Activated CD4-positive, alpha-beta T cell treated with anti-CD3 and anti-CD28 coated beads, Interleukin-2, amount 50 U/mL, for 24 hours (primary cell): ENCODE results near the gene SNX19.
"Not testable (repeated sequence)": the region's sequence is repeated elsewhere in the genome, so short reads cannot be mapped to it uniquely, and the experiment has no call there.

ENCODE experiments used
- DNase-seq, 2 donors: peaks; one replicate each; pipeline ENCODE4 v3.0.0-alpha.2; 2020; ENCODE audit warnings: low read depth in 1 of 2, low spot score in 1 of 2

Gene SNX19

DNA sequence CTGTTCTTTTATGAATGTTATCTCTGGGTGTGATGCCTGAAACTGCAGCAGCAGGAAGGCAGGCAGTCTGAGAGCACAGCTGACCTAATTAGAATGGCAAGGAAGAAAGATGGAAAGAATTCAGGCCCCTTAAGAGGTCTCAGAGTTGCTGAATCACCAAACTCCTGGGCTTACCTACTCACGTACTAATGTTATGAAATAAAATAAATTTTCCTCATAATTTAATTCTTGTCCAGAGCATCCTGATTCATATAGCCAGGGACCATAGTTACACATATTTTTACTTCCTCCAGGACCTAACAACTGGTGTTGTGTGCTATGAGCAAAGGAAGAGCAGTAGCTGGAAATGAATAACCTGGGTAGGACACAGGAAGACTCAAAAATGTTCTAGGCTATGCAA, 41.9 kb downstream of the SNX19 start:
- DNase-seq = no peak

DNA sequence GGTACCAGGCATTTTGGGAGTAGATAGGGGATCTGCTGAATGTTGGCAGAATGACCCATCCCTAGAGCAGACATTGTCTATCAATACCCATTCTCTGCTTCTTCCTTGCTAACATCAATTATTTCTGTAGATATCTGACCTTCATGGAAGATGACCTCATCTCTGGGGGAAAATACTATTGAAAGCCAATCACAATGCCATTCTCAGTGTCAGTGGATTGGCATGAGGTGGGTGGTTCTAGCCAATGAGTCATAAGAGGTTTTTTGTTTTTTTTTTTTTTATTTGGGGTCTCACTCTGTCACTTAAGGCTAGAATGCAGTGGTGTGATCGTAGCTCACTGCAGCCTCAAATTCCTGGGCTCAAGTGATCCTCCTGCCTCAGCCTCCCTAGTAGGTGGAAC, 42.5 kb downstream of the SNX19 start:
- no peak for DNase-seq

DNA sequence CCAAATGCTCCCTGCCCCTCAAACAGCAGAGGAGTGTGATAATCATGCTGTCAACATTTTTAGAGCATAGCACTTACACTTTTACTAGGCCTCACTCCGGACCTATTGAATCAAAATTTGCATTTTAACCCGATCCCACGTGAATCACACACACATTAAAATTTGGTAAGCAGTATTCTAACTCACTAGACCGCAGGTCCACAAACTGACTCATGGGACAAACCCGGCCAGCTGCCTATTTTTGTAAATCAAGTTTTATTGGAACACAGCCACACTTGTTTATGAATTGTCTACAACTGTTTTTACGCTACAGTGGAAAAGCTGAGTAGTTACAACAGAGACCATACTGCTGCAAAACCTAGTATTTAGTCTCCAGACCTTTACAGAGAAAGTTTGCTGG, 43.3 kb downstream of the SNX19 start:
- DNase-seq = no peak

DNA sequence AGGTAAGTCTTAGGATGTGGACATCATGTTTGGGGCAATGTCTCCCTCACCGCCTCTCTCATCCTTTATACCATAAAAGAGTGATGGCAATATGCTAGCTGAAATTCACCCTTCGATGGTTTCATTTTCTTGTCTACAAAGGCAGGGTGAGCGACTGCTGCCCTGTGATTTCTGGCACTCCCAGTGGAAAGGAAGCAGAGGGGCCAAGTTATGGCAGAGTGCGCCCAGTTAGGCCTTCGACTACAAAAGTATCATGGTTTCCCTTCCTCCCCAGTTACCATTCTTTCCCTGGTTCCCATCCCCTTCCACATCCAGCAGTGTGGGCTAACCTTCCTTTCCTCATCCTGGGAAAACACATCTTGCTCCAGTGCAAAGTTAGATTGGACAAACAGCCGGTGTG, 43.8 kb downstream of the SNX19 start:
- no peak for DNase-seq

DNA sequence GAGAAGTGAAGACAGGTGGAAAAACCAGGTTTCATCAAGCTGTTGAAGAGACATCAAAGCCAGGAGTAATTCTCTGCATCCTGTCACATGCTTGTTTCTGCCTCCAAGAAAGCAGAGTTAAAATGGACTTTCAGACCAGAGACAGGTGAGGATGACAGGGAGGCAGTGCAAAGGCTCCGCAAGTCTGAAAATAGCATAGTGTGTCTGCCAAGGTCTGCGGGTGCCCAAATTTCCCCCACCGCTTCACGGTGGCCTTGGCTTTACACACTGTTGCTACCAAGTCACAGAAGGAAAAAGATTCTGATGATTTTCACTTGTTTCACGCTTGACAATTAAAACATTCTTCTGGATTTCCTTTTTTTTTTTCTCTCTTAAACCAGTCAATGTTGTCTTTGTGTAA, 44.2 kb downstream of the SNX19 start:
- DNase-seq = no peak

DNA sequence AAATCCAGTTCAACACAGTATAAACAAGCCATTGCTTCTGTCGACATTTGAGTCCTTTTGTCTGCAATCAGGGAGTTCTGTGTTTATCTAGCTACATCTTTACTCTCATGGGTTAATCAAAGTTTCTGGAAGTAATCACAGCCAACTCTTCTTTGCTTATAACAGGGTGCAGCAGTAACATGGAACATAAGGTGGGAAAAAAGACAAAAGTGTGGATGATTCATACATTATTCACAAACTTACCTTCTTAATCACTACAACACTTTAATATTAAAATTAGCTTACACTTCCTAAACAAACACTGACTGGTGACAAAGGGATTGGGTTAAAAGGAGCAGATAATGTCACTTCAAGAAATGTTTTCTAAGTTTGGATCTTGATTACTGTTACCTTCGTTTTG, 44.7 kb downstream of the SNX19 start:
- DNase-seq = no peak

DNA sequence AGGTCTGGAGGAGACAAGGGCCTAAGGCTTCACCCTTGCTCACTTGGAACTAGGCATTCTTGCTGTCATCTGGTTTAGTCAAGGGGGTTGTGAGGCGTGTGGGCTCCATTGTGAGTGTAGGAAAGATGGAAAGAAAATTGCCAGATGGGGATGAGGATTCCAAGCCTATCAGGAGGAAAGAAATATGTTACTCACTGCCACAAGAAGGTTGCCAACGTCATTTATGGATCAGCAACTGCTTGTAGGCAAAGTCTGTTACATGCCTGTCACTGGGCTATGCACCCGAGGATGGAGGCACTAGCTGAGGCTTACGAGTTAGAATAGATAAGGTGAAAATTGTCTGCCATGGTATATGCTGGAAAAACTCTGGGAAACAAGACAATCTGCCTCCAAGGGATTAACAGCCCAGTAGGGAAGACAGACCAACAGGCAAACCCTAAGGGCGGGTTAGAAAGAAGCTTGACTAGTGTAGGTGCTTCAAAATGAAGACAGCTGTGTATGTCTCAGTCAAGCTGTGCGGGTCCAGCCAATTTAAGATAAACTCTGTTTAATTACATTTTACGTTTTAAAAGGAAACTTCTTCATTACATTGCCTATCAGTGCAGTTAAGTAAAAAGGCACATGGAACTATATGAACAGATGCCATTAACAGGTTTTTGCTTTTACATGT, 47.4 kb downstream of the SNX19 start:
- DNase-seq = no peak

GRCh38 chr11:130868086-130868710, 48.1 kb downstream of the SNX19 start:
- no peak for DNase-seq

DNA sequence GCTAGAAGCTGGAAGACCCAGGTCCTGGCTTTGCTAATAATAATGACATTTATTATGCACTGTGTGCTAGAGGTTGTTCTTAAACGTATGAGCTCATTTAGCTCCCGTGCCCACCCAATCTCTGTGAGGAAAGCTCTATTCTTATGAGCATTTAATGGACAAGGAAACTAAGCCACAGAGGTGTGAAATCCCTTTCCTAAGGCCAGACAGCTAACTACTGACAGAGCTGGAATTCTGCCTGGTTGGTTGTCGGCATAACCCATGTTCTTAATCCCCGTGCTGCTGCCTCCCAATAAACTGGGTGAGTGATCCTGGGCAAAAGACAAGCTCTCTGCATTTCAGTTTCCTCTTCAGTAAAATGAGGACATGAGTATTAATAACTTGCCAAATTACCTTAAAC, 49.4 kb downstream of the SNX19 start:
- DNase-seq = no peak

DNA sequence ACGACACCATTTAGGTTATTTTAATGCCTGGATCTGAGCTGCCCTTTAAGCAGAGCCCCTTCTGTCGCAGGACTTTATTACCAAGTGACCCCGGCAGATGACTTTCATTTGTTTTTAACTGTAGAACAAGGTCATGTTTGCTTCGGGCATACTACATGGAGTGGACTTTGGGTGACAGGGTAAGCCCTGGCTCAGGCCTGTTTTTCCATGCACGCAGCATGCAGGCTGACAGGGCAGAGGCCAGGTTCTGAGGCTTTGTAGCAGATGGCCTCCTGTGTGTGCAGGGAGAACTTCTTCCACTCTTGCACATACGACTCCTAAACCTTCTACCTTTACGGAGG, 50.5 kb downstream of the SNX19 start:
- DNase-seq = no peak

DNA sequence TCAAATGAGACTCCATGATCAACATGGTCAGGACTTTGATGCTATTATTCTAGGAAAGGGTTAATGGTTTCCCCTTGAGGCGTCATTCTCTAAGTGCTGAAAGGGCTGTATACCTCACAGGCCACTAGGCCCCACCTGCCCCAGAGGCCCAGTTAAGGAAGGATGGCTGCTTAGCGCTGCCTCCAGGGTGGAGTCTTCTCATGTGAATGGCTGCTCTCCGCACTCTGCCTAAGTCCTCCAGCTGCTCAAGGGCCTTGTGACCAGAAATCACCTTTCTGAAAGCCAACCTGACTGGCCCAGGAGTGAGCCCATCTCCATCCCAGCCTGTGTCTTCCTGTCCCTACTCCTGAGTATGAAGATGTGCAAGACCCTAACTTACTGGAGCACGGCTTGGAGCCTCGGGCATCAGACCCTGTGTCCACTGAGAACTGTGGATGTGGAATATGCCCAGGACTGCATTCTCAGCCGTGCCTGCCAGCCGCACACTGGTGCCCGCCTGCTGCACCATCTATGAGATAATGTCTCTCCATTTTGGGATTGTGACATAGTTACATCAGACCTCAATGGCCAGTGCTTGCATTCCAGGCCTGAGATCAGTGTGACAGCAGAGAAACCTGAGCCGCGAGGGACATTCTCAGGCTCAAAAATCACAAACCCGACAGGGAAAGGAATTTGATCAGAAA, 51.0 kb downstream of the SNX19 start:
- DNase-seq = no peak

- peak; percentile 72 to 85 for DNase-seq
Measured at GRCh38 chr11:130861902-130862860, 54.1 kb downstream of the SNX19 start.

GRCh38 chr11:130861283-130861682, 55.0 kb downstream of the SNX19 start:
- DNase-seq = no peak

DNA sequence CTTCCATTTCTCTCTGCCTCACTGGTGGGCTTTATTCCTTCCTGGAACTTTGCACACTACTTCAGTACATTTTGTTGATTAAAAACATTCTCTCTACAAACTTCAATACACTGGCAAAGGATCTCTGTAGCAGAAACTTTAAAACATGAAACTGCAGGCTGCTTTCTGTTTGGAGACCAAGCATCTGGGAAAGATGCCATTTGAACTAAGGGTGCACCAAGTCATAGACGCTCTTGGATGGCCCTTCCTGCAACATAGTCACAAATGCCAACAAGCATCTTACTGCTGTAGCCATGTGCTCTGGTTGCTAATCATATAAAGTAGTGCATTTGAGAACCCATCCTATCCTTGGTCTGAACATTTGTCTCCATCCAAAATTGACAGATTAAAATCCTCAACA, 56.4 kb downstream of the SNX19 start:
- no peak for DNase-seq

DNA sequence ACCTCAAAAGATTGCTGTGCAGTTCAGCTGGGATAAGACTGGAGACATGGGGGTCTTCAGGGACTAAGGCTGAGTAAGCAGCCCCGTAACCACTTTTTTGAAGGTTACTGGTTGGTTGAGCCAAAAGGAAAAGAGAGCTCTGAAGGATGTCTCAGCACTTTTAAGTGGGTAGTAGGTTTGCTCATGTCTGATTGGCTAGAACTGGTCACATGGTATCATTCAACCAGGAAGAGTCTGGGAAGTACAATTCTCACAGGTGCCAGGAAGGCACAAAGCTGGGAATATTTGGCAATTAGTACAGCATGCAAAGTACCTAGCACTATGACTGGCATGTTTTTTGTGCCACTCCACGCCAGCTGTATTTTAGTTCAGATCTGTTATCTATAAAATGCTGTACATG, 58.1 kb downstream of the SNX19 start:
- DNase-seq = no peak

- DNase-seq = not testable (repeated sequence)
Measured at GRCh38 chr11:130855707-130856106, 60.6 kb downstream of the SNX19 start.

GRCh38 chr11:130854483-130854882, 61.8 kb downstream of the SNX19 start:
- no peak for DNase-seq

DNA sequence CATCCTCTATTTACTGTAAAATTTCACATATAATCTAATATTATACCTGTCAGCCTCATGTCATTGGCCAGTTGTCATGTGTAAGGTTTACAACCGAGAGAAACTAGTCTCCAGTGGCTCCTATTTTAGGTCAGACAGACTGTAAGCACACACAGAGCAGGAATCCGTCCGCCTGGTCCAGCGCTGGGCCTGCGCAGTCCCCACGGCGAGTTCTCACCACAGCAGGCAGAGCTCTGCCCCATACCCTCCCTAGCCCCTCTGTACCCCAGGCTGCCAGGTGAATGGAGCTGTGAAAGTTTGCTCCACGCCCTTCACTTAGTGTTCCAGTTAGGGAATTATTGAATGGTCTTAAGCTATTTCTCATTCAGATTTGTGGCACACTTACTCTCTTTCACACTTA, 63.7 kb downstream of the SNX19 start:
- DNase-seq = no peak

DNA sequence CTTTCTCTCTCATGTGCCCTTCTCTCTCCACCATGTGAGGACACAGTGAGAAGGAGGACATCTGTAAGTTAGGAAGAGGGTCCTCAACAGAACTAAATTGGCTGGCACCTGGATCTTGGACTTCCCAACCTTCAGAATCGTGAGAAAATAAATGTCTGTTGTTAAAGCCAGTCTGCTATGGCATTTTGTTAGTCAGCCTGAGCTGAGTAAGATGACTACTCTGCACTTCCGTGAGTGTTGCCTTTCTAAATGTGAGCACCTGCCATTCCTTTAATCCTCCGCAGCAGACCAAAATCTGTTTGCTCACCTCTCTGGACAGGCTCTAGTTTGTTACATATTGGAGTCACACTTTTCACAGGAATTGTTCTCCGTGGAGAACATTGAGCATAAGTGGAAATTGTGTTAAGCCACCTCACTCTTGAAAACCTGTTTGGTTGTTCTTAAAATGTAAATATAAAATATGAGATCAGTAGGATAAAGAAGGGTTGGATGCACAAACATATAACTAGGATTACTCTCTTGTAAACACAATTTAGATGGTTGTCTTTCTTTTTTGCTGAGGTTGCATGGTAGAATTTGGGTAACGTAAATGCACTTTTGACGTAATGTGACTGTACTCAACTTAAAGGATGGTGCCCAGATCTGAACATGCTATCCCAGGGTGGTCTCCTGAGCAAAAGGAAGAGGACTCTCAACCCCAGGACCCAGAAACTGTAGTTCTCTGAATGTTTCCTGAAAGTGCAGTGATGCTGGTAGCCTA, 65.9 kb downstream of the SNX19 start:
- no peak for DNase-seq

- no peak for DNase-seq
Measured at GRCh38 chr11:130849215-130849568, 67.1 kb downstream of the SNX19 start.
